ENCODE measurements around the gene CAPS.

The CAPS gene

GRCh38 chr19:5934774-5935472 is 20.9 kb downstream of the CAPS start:
- DNase-seq = no peak

GRCh38 chr19:5935473-5936291 is 21.6 kb downstream of the CAPS start:
- no peak for DNase-seq

GRCh38 chr19:5936292-5936592 is 22.2 kb downstream of the CAPS start:
- DNase-seq = no peak

GRCh38 chr19:5937550-5937949 is 23.5 kb downstream of the CAPS start:
- DNase-seq = no peak

GRCh38 chr19:5940260-5941208 is 26.5 kb downstream of the CAPS start:
- DNase-seq = no peak

- no peak for DNase-seq
Measured at GRCh38 chr19:5941673-5942072, 27.6 kb downstream of the CAPS start.

GRCh38 chr19:5943045-5943444 is 29.0 kb downstream of the CAPS start:
- no peak for DNase-seq

- DNase-seq = no peak
Measured at GRCh38 chr19:5943623-5944022, 29.6 kb downstream of the CAPS start.

GRCh38 chr19:5947435-5947834 is 33.4 kb downstream of the CAPS start:
- peak in 13 of 14 donors; percentile 30 to 87 (median 78) for DNase-seq

- DNase-seq = peak in 5 of 14 donors; percentile 18 to 61 (median 30)
Measured at GRCh38 chr19:5948752-5949564, 34.9 kb downstream of the CAPS start.

- peak in 1 of 14 donors; percentile 6 for DNase-seq
Measured at GRCh38 chr19:5949792-5950305, 35.8 kb downstream of the CAPS start.

GRCh38 chr19:5950741-5951140 is 36.7 kb downstream of the CAPS start:
- DNase-seq = no peak

GRCh38 chr19:5951338-5951861 is 37.3 kb downstream of the CAPS start:
- peak in 9 of 14 donors; percentile 18 to 57 (median 44) for DNase-seq

GRCh38 chr19:5952193-5953029 is 38.4 kb downstream of the CAPS start:
- DNase-seq = peak in 1 of 14 donors; percentile 26

GRCh38 chr19:5953030-5953589 is 39.1 kb downstream of the CAPS start:
- DNase-seq = no peak

- DNase-seq = peak in 7 of 14 donors; percentile 5 to 56 (median 18)
Measured at GRCh38 chr19:5953680-5954213, 39.7 kb downstream of the CAPS start.

GRCh38 chr19:5954293-5954692 is 40.2 kb downstream of the CAPS start:
- peak in 1 of 14 donors; percentile 45 for DNase-seq

GRCh38 chr19:5955636-5955935 is 41.5 kb downstream of the CAPS start:
- DNase-seq = no peak

- DNase-seq = no peak
Measured at GRCh38 chr19:5956323-5956722, 42.3 kb downstream of the CAPS start.

- no peak for DNase-seq
Measured at GRCh38 chr19:5956728-5957127, 42.7 kb downstream of the CAPS start.

Data from C1 segment of cervical spinal cord (tissue), 14 donors.